GM19099 (cell line): Measurements from ENCODE around the gene OPRM1.

Experiments
- POLR2A ChIP-seq: IDR thresholded peaks from 3 replicates; pipeline ENCODE4 v1.6.1; 2011; ENCODE audit warnings: low read depth; ENCODE audit not compliant: insufficient read length; ENCODE audit errors: extremely low read depth

OPRM1 gene

DNA sequence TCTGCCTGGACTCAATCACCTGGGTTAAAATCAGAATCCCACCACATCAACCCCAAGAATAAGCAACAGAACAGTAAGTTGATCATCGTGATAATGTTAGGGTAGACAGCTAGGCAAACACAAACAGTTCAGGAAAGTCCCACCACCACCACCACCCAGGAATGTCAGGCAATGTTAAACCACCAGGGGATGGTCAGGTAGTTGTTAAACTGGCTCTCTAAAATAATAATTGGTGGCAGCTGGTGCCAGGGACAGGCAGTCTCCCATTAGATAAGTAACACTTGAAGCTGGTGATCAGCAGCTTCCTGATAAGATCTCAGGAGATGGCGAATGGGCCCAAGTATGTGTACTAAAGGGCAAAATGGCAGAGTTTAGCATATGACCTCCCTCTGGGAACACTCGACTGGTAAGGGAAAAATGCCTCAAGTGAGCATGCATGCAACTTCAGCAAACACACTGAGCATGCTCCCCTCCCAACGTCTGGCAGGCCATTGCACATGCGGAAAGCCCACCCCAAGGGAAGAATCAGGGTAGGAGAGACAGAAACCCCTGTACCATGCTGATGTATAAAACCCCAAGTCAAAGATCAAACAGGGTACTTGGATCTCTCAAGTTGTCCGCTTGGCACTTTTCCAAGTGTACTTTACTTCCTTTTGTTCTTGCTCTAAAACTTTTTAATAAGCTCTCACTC, 250.9 kb downstream of the OPRM1 start:
- no peak for TF ChIP-seq POLR2A

DNA sequence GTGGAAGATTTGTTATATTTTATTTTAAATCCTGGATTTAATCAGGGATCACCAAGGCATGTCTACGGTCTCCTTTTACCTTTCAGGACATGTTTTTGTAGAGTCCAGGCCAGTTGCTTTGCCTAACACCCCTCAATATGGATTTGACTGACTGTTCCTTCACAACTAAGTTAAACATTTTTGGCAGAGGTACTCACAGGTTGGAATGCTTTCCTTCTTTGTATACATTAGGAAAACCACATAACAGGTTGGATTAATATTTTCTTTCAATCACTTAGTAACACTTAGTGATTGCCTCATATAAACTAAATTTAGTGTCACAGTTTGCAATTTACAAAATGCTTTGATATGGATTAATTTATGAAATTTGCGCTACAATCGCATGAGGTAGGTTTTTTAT, 253.0 kb downstream of the OPRM1 start:
- no peak for TF ChIP-seq POLR2A

DNA sequence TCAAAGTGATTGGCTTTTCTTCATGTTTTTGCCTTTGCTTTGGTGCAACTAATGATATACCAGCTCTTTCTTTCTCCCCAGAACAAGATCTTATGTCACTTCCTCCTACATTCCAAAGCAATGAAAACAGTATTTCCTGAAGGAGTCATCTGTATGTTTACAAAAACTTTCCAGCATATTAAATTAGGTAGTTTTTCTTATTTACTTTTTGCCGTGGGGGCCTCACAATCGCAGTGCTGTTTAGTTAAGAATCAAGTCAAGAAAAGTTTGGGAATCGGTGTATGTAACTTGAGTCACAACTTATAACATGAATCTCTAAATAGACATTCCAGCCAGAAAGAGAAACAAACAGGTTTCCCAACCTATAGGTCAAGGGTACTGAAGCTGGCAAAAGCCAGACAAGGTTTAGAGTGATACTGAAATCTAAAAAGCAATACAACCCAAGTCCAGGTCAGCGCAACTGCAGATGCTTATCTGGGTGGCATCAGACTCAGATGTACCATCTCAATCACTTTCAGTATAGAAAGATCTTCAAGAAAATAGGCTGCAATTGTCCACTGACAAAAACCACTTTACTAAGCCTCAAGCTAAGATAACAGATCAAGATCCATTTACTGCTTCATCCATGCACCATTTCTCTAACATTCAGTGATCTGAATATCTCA, 253.9 kb downstream of the OPRM1 start:
- TF ChIP-seq POLR2A, result no peak

DNA sequence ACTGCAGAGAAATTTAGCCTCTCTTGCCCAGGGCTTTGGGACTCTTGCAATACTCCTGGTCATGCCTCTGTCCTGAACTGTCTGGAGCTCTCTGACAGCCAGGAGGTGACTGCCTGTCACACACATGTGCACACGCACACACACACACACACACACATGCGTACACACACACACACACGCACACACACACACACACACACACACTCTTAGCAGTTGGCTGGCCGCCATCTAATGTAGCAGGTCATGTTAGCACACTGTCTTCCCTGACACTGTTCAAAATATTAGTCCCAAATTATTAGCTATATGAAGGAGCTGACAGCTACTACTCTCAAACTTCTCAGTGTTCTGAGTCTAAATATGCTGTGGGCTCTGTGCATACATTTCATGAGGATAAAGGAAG, 256.7 kb downstream of the OPRM1 start:
- TF ChIP-seq POLR2A, result no peak
